A549 (cell line): Measurements from ENCODE around the gene TRAPPC10. TPM values are rescaled to one million over a fixed set of nuclear protein-coding genes. Genes with fewer than 3 reads are reported as not detected.

Experiments
- ATAC-seq, 2 experiments: fragments of 200-7000 bp in 1 of 2; fragments of >200 bp in 1 of 2; cut with Nextera tagmentation in 1 of 2; cut with Tn5 transposase in 1 of 2; 3 replicates each; pipeline versions ENCODE4 v1.8.0 to v1.9.1; 2018 to 2020; ENCODE audit warnings: mild to moderate bottlenecking in 1 of 2, moderate library complexity in 1 of 2
- CTCF ChIA-PET: fragments of 300-600 bp; sonication (Branson Sonifier 250); formaldehyde crosslinking; extraction: SDS; loops from one replicate; lab custom pipeline; 2021; ENCODE audit warnings: antibody characterized with exemption, inconsistent platforms; lab: Yijun Ruan, JAX
- POLR2A ChIA-PET: fragments of 350-600 bp; formaldehyde crosslinking; extraction: SDS; loops from one replicate; lab custom pipeline; 2021; ENCODE audit warnings: antibody characterized with exemption, inconsistent platforms; lab: Yijun Ruan, JAX
- DNase-seq, 2 experiments: peaks; one replicate each; pipeline versions ENCODE4 v3.0.0 to v3.0.0-alpha.2; 2011 to 2016; ENCODE audit warnings: low read depth in 1 of 2, low spot score in 1 of 2
- FAIRE-seq: peaks from 2 replicates; lab custom pipeline; 2011; peaks lifted over from hg19 to GRCh38; lab: Jason Lieb, UNC
- H3K27ac ChIP-seq, 2 experiments: fragments of >200 bp; sonication (Bioruptor Twin); formaldehyde crosslinking; 3 replicates each; pipeline ENCODE4 v1.5.1; 2016 to 2017
- H3K4me1 ChIP-seq: fragments of >200 bp; sonication (Bioruptor Twin); formaldehyde crosslinking; 3 replicates; pipeline ENCODE4 v1.6.1; 2016
- H3K4me2 ChIP-seq: fragments of >200 bp; sonication (Bioruptor Twin); formaldehyde crosslinking; 3 replicates; pipeline ENCODE4 v1.6.1; 2016
- H3K4me3 ChIP-seq: fragments of >200 bp; sonication (Bioruptor Twin); formaldehyde crosslinking; 3 replicates; pipeline ENCODE4 v1.5.1; 2016
- H3K9me3 ChIP-seq: fragments of >200 bp; sonication (Bioruptor Twin); formaldehyde crosslinking; 3 replicates; pipeline ENCODE4 v1.6.1; 2016
- BHLHE40 ChIP-seq: IDR thresholded peaks from 2 replicates; pipeline ENCODE4 v1.6.1; 2012; ENCODE audit warnings: low read depth, low read length, inconsistent platforms
- CEBPB ChIP-seq, 2 experiments: fragments of >200 bp in 1 of 2; sonication (Bioruptor Twin) in 1 of 2; formaldehyde crosslinking in 1 of 2; IDR thresholded peaks; 2 replicates each; pipeline ENCODE4 v1.6.1; 2012 to 2016
- CHD2 ChIP-seq: fragments of 150-350 bp; IDR thresholded peaks from 2 replicates; pipeline ENCODE4 v1.6.1; 2014; ENCODE audit warnings: low read length; ENCODE audit not compliant: partially characterized antibody
- CHD4 ChIP-seq: fragments of 200-600 bp; sonication (generic); IDR thresholded peaks from 2 replicates; pipeline ENCODE4 v1.6.1; 2016; ENCODE audit warnings: antibody characterized with exemption, mild to moderate bottlenecking, borderline replicate concordance
- CTCF ChIP-seq: fragments of >200 bp; sonication (Bioruptor Twin); formaldehyde crosslinking; IDR thresholded peaks from 3 replicates; pipeline ENCODE4 v1.5.1; 2016
- HEYL ChIP-seq: fragments of 250-450 bp; sonication (Bioruptor Pico); IDR thresholded peaks from 2 replicates; pipeline ENCODE4 v1.8.0; 2021; ENCODE audit warnings: mild to moderate bottlenecking, moderate library complexity
- HMGXB4 ChIP-seq: fragments of 250-450 bp; sonication (Bioruptor Pico); IDR thresholded peaks from 2 replicates; pipeline ENCODE4 v1.5.0; 2021; ENCODE audit warnings: mild to moderate bottlenecking, moderate library complexity, borderline replicate concordance
- JUN ChIP-seq, 2 experiments: fragments of >200 bp; sonication (Bioruptor Twin); formaldehyde crosslinking; IDR thresholded peaks; 2 replicates in 1 of 2; 3 replicates in 1 of 2; pipeline ENCODE4 v1.6.1; 2016 to 2017
- JUNB ChIP-seq: fragments of >200 bp; sonication (Bioruptor Twin); formaldehyde crosslinking; IDR thresholded peaks from 2 replicates; pipeline ENCODE4 v1.6.1; 2016
- KDM1A ChIP-seq: fragments of 200-600 bp; sonication (generic); IDR thresholded peaks from 2 replicates; pipeline ENCODE4 v1.6.1; 2016; ENCODE audit warnings: low read depth, mild to moderate bottlenecking
- KDM5A ChIP-seq: fragments of 200-600 bp; sonication (generic); IDR thresholded peaks from 2 replicates; pipeline ENCODE4 v1.6.1; 2016; ENCODE audit warnings: antibody characterized with exemption, mild to moderate bottlenecking
- MAFK ChIP-seq: fragments of 450-650 bp; IDR thresholded peaks from 2 replicates; pipeline ENCODE4 v1.6.1; 2014; ENCODE audit not compliant: partially characterized antibody
- NR3C1 ChIP-seq: fragments of >200 bp; sonication (Bioruptor Twin); formaldehyde crosslinking; IDR thresholded peaks from 3 replicates; pipeline ENCODE4 v1.6.1; 2017
- RAD21 ChIP-seq, 2 experiments: fragments of >200 bp in 1 of 2; sonication (Bioruptor Twin) in 1 of 2; formaldehyde crosslinking in 1 of 2; IDR thresholded peaks in 1 of 2; conservative IDR thresholded peaks in 1 of 2; 2 replicates in 1 of 2; 3 replicates in 1 of 2; pipeline ENCODE4 v1.6.1; 2012 to 2018; ENCODE audit warnings: inconsistent platforms in 1 of 2
- RCOR1 ChIP-seq: fragments of 150-350 bp; IDR thresholded peaks from 2 replicates; pipeline ENCODE4 v1.6.1; 2014; ENCODE audit warnings: antibody characterized with exemption, low read length, low read depth
- TFCP2L1 ChIP-seq: fragments of 250-450 bp; sonication (Bioruptor Pico); IDR thresholded peaks from 2 replicates; pipeline ENCODE4 v1.5.0; 2021; ENCODE audit warnings: mild to moderate bottlenecking
- TP53 ChIP-seq: fragments of 250-450 bp; sonication (Bioruptor Pico); IDR thresholded peaks from 2 replicates; pipeline ENCODE4 v1.5.0; 2021; ENCODE audit warnings: mild to moderate bottlenecking, moderate library complexity
- ZC3H11A ChIP-seq: fragments of 450-650 bp; IDR thresholded peaks from 2 replicates; pipeline ENCODE4 v1.6.1; 2014; ENCODE audit warnings: antibody characterized with exemption, mild to moderate bottlenecking
- ZFP36 ChIP-seq: fragments of 450-650 bp; IDR thresholded peaks from 2 replicates; pipeline ENCODE4 v1.6.1; 2014; ENCODE audit warnings: borderline replicate concordance; ENCODE audit not compliant: partially characterized antibody
- ZNF302 ChIP-seq: fragments of 250-450 bp; sonication (Bioruptor Pico); IDR thresholded peaks from 2 replicates; pipeline ENCODE4 v1.9.0; 2021; ENCODE audit warnings: inconsistent platforms, mild to moderate bottlenecking, moderate library complexity
- WGBS: methylation state at CpG from one replicate; pipeline ENCODE4 v1.1.6; 2017; ENCODE audit errors: missing lambda C conversion rate; 5-methylcytosine and 5-hydroxymethylcytosine counted together
- polyA plus RNA-seq, 4 experiments: library from polyadenylated mRNA; depleted of rRNA in 3 of 4; stranded (reverse); fragments of >200 nt; fragmentation: RNase III in 1 of 4; extraction: RNeasy Plus Mini Kit Qiagen cat#74134 plus additional on column Dnase treatment in 1 of 4; gene quantifications; 2 replicates in 3 of 4; 3 replicates in 1 of 4; pipeline ENCODE4 v1.2.3, GENCODE V29; 2011 to 2017
- TF ChIP-seq, protein P1 (sequence below): fragments of 250-450 bp; sonication (Bioruptor Pico); IDR thresholded peaks from 2 replicates; pipeline ENCODE4 v1.5.0; 2020; ENCODE audit warnings: low read depth, mild to moderate bottlenecking, moderate library complexity
- TF ChIP-seq, protein P2 (sequence below): IDR thresholded peaks from 2 replicates; pipeline ENCODE4 v1.6.1; 2012; ENCODE audit warnings: low read depth, borderline replicate concordance
- TF ChIP-seq, protein P3 (sequence below): fragments of 150-350 bp; IDR thresholded peaks from 2 replicates; pipeline ENCODE4 v1.6.1; 2014; ENCODE audit warnings: low read depth, mild to moderate bottlenecking, low read length
- TF ChIP-seq, protein P4 (sequence below): IDR thresholded peaks from 2 replicates; pipeline ENCODE4 v1.6.1; 2012

TRAPPC10 gene
- polyA plus RNA-seq, 2 of the 4 experiments (the other 2 are of a cell fraction), result 11.8 to 27.7 TPM

- FAIRE-seq, result no peak
- no peak for DNase-seq
- no peaks in the 10 kb centered on the region for H3K4me1 ChIP-seq
- H3K9me3 ChIP-seq, result no peaks in the 10 kb centered on the region
- TF ChIP-seq, protein P1, sequence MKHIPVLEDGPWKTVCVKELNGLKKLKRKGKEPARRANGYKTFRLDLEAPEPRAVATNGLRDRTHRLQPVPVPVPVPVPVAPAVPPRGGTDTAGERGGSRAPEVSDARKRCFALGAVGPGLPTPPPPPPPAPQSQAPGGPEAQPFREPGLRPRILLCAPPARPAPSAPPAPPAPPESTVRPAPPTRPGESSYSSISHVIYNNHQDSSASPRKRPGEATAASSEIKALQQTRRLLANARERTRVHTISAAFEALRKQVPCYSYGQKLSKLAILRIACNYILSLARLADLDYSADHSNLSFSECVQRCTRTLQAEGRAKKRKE (CRISPR knock-in tag), result no peak
- no peak for TF ChIP-seq HMGXB4 (CRISPR knock-in tag)
- TF ChIP-seq HEYL, result no peak
- no peak for TF ChIP-seq CHD2
- no peak for TF ChIP-seq KDM5A
- no peak for TF ChIP-seq RAD21 (conservative IDR thresholded peaks at IDR 0.05 in 1 of 2, IDR thresholded peaks at IDR 0.05 in 1 of 2)
- H3K4me2 ChIP-seq, result no peak overlapping the region
- ATAC-seq, result no peak
- no peak overlapping the region for H3K4me3 ChIP-seq
- ChIA-PET CTCF (no interaction called here), POLR2A (no interaction called here)
- H3K27ac ChIP-seq, result no peak overlapping the region
- WGBS, result 59% methylated on average over 14 of the region's 18 CpGs
These were observed 18.6 kb upstream of the TRAPPC10 start for GRCh38 chr21:43993420-43993934.

DNA sequence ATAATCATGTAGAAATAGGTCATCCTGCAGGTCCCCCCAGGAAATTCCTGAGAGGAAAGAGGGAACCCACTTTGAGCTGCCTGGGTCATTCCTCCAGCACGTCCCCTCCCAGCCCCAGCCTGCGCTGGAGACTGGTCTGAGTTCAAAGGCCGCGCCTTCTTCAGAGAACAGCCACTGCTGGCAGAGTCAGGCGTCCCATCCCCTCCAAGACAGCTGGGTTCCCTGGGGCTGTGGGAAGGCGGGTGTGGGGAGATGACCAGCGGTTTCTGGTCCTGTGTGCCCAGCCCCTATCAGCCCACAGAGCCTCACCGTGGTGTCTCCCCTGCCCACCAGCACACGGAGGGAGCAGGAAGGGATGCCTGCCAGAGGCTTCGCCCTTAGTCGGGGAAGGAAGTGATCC, 18.0 kb upstream of the TRAPPC10 start:
- no peak overlapping the region for H3K4me3 ChIP-seq
- no peak overlapping the region for H3K4me2 ChIP-seq
- FAIRE-seq (no peak), DNase-seq (no peak), ATAC-seq (peak in 1 of 2 experiments; percentile 41; a peak in 1 of 6 replicates)
- ChIA-PET POLR2A (interaction anchor here (0.5 kb wide), 1 partner anchor 167 kb away, joined by 4 read pairs; no protein-coding TSS in a partner anchor), CTCF (no interaction called here)
- H3K4me1 ChIP-seq, result no peaks in the 10 kb centered on the region
- H3K27ac ChIP-seq, result no peak overlapping the region
- 58% methylated on average over 9 of the region's 11 CpGs for WGBS
- TF ChIP-seq, protein P2, sequence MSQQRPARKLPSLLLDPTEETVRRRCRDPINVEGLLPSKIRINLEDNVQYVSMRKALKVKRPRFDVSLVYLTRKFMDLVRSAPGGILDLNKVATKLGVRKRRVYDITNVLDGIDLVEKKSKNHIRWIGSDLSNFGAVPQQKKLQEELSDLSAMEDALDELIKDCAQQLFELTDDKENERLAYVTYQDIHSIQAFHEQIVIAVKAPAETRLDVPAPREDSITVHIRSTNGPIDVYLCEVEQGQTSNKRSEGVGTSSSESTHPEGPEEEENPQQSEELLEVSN, result no peak
- TF ChIP-seq HEYL (no peak), TP53 (CRISPR knock-in tag) (no peak), RAD21 (conservative IDR thresholded peaks at IDR 0.05 in 1 of 2, IDR thresholded peaks at IDR 0.05 in 1 of 2) (no peak), RCOR1 (no peak), ZFP36 (no peak), CHD4 (no peak), KDM5A (no peak), JUN (IDR thresholded peaks at IDR 0.05) (no peak), KDM1A (no peak), BHLHE40 (no peak), TFCP2L1 (CRISPR knock-in tag) (no peak), MAFK (no peak)
- TF ChIP-seq, protein P3, sequence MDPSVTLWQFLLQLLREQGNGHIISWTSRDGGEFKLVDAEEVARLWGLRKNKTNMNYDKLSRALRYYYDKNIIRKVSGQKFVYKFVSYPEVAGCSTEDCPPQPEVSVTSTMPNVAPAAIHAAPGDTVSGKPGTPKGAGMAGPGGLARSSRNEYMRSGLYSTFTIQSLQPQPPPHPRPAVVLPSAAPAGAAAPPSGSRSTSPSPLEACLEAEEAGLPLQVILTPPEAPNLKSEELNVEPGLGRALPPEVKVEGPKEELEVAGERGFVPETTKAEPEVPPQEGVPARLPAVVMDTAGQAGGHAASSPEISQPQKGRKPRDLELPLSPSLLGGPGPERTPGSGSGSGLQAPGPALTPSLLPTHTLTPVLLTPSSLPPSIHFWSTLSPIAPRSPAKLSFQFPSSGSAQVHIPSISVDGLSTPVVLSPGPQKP, result no peak
- H3K9me3 ChIP-seq, result no peaks in the 10 kb centered on the region

- 86% methylated on average over 8 of the region's 9 CpGs for WGBS
- ChIA-PET CTCF (interaction anchor here (0.7 kb wide), 1 partner anchor 193 kb away, joined by 3 read pairs; no protein-coding TSS in a partner anchor), POLR2A (interaction anchor here (0.5 kb wide), 1 partner anchor 168 kb away, joined by 4 read pairs; no protein-coding TSS in a partner anchor)
- Histone ChIP-seq H3K4me2 (no peak overlapping the region), H3K9me3 (no peaks in the 10 kb centered on the region), H3K27ac (no peak overlapping the region), H3K4me3 (no peak overlapping the region), H3K4me1 (no peaks in the 10 kb centered on the region)
- no peak for FAIRE-seq
- DNase-seq, result no peak
- ATAC-seq, result no peak
- TF ChIP-seq JUNB (no peak), RCOR1 (no peak), CEBPB (IDR thresholded peaks at IDR 0.05) (no peak), KDM1A (no peak), ZNF302 (no peak), ZFP36 (no peak), NR3C1 (no peak), ZC3H11A (no peak), TFCP2L1 (CRISPR knock-in tag) (no peak), CTCF (no peak)
- TF ChIP-seq, protein P1 (CRISPR knock-in tag), result no peak
- TF ChIP-seq, protein P4, sequence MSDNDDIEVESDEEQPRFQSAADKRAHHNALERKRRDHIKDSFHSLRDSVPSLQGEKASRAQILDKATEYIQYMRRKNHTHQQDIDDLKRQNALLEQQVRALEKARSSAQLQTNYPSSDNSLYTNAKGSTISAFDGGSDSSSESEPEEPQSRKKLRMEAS, result no peak
- TF ChIP-seq, protein P2, result no peak
These were observed 17.5 kb upstream of the TRAPPC10 start for GRCh38 chr21:43994646-43995045.
